Kidney epithelial cell (primary cell): Measurements from ENCODE around the gene ITSN2. TPM values are rescaled to one million over a fixed set of nuclear protein-coding genes. Genes with fewer than 3 reads are reported as not detected.

Experiments
- DNase-seq: peaks from one replicate; pipeline ENCODE4 v3.0.0-alpha.2; 2010; ENCODE audit warnings: low read depth
- H3K27me3 ChIP-seq: 2 replicates; pipeline ENCODE4 v1.6.0; 2011; ENCODE audit warnings: low read length; ENCODE audit not compliant: control insufficient read depth, insufficient read depth
- H3K36me3 ChIP-seq: 2 replicates; pipeline ENCODE4 v1.5.1; 2011; ENCODE audit warnings: low read length; ENCODE audit not compliant: control insufficient read depth, insufficient read depth
- H3K4me3 ChIP-seq: 2 replicates; pipeline ENCODE4 v1.5.1; 2011; ENCODE audit warnings: low read depth, mild to moderate bottlenecking, control low read depth, low read length
- total RNA-seq: library from RNA; depleted of rRNA; stranded (reverse); fragments of >200 nt; gene quantifications from 2 replicates; pipeline ENCODE4 v1.2.3, GENCODE V29; 2015
- TF ChIP-seq, protein P1 (sequence below): IDR thresholded peaks from 2 replicates; pipeline ENCODE4 v1.5.1; 2011; ENCODE audit warnings: mild to moderate bottlenecking, moderate library complexity, low read length, control low read depth, inconsistent platforms; ENCODE audit not compliant: insufficient read depth, poor library complexity, severe bottlenecking

Gene ITSN2
- total RNA-seq, 1 donor from 2014 or later: 23.0 TPM

DNA sequence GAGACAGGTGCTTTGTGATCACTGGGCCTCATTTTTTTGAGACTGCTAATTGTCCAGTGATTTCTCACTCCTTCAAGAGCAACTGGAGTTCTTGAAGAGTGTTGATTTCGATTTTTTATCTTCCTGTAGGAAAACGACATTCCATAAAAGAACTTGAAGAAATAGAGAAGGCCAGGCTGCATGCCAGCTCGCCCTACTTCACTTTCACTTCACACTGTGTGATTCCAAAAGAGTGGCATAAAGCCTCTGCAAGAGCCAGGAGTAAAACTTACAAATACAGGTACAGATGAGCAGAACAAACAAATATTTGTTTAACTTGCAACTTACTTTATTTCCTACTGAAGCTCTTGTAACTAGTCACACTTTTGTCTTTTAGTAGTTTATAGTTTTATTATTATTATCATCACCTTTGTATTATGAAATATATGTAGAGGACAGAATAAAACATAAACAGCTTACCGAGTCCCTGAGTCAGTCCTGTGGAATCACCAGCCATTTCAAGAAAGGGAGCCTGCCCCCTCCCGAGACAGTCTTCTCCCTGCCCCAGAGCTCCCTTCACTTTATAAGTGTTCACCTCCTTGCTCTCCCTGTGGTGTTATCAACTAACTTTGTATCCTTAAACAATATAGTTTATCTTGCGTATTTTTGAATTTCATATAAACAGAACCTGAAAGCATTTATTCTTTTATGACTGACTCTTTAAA lies 176.8 kb downstream of the ITSN2 start:
- TF ChIP-seq, protein P1, sequence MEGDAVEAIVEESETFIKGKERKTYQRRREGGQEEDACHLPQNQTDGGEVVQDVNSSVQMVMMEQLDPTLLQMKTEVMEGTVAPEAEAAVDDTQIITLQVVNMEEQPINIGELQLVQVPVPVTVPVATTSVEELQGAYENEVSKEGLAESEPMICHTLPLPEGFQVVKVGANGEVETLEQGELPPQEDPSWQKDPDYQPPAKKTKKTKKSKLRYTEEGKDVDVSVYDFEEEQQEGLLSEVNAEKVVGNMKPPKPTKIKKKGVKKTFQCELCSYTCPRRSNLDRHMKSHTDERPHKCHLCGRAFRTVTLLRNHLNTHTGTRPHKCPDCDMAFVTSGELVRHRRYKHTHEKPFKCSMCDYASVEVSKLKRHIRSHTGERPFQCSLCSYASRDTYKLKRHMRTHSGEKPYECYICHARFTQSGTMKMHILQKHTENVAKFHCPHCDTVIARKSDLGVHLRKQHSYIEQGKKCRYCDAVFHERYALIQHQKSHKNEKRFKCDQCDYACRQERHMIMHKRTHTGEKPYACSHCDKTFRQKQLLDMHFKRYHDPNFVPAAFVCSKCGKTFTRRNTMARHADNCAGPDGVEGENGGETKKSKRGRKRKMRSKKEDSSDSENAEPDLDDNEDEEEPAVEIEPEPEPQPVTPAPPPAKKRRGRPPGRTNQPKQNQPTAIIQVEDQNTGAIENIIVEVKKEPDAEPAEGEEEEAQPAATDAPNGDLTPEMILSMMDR: no peak
- Histone ChIP-seq H3K4me3 (no peak overlapping the region), H3K36me3 (no peaks in the 10 kb centered on the region), H3K27me3 (no peaks in the 10 kb centered on the region)
- DNase-seq: no peak

DNA sequence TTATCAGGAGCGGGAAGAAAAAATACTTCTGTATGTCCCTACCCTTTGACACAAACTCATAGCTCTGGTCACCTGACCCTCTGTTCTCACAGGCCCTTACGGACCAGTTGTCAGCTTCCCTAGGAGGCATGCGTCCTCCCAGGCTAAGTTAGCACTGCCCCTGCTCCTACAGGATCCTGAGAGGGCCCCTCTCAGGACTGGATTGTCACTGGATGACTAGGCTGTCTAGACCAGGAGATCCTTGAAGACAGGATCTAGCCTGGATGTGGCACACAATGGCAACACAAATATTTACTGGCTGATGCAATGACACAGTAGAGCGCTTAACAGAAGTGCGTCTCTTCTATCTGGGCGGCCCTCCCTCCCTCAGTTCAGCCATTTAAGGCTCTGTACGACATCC lies 177.8 kb downstream of the ITSN2 start:
- DNase-seq: no peak
- H3K4me3 ChIP-seq: no peak overlapping the region
- TF ChIP-seq, protein P1: no peak
- no peaks in the 10 kb centered on the region for H3K36me3 ChIP-seq
- H3K27me3 ChIP-seq: no peaks in the 10 kb centered on the region

DNA sequence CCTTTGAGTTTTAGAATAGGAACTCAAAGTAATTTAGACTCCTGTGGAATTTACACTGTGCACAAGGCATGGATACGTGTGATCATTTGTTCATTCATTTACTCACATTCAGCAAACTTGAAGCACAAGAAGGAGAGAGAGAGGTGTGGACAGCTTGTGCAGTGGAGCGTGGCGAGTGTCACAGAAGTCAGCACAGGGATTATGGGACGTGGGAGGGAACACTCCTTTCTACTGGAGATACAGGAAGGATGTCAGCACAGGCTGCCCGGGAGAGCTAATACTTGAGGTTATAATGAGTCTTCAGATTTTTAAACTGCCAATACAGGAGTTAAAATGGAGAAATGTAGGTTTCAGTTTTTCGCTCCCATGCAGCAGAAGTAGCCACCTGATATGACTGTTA lies 178.5 kb downstream of the ITSN2 start:
- Histone ChIP-seq H3K4me3 (no peak overlapping the region), H3K27me3 (no peaks in the 10 kb centered on the region), H3K36me3 (no peaks in the 10 kb centered on the region)
- TF ChIP-seq, protein P1: no peak
- DNase-seq: no peak

DNA sequence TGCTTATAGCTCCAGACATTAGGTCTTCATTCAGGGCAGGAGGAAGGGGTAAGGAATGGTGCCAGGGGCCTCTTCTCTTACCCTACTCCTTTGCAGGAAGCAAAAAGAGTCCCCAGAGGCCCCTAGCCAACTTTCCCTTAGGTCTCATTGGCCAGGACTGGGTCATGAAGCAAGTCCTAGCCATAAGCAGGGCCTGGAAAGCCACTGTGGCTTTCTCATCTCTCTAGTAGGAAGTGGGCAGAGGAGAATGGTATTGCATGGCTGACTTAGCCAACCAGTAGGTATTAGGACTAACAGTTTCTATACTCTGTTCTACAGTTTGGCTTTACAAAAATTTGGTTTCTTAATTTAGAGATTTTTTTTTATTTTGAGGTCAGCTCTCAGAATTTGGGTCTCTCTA lies 180.7 kb downstream of the ITSN2 start:
- TF ChIP-seq, protein P1: no peak
- no peaks in the 10 kb centered on the region for H3K27me3 ChIP-seq
- no peak overlapping the region for H3K4me3 ChIP-seq
- no peaks in the 10 kb centered on the region for H3K36me3 ChIP-seq
- no peak for DNase-seq

DNA sequence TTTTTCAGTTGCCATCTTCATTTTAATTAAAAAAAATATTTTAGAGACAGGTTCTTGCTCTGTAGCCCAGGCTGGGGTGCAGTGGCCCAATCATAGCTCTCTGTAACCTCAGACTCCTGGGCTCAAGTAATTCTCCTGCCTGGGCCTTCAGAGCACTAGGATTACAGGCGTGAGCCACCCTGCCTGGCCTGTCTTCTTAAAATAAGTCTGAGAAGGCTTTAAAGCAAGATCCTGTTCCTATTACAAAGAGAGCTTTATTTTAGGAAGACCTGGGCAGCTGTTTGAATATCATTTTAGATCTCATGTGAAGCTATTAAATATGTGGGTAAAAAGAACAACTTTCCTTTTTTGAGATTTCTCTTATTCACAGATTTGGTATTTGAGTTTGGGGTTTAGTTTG lies 184.0 kb downstream of the ITSN2 start:
- H3K4me3 ChIP-seq: no peak overlapping the region
- no peak for DNase-seq
- TF ChIP-seq, protein P1: no peak
- H3K36me3 ChIP-seq: no peaks in the 10 kb centered on the region
- H3K27me3 ChIP-seq: no peaks in the 10 kb centered on the region

DNA sequence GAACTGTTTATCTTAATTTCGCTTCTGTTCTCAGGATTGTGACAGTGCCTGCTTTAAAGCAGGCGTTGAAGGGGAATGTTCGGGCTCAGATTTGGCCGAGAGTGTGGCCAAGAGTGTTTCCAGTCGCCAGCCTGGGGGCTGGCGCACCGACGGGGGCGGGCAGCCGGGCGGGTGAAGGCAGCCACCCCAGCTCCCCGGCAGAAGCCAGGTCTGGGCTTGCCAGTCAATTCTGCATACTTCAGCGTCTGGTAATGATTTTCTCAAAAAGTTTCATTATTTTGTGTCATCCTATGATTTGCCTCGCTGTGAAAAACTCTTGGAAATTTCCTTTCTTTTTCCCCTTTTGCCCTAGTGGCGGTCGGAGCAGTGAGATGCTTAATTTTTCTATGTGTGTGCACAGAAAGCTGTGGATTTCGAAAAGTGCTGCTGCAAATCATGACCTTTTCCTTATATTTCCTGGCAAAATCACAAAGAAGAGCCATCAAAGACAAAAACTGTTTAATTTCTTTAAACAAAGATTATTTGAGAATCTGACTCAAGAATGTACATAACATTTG lies 184.6 kb downstream of the ITSN2 start:
- no peak overlapping the region for H3K4me3 ChIP-seq
- TF ChIP-seq, protein P1: no peak
- H3K27me3 ChIP-seq: no peaks in the 10 kb centered on the region
- no peaks in the 10 kb centered on the region for H3K36me3 ChIP-seq
- no peak for DNase-seq
